Jurkat, Clone E6-1 (cell line): ENCODE data around the gene C5.

Experiments
- DNase-seq: peaks from one replicate; pipeline ENCODE4 v3.0.0-alpha.2; 2011; ENCODE audit warnings: low read depth, low spot score
- H3K4me3 ChIP-seq: 2 replicates; pipeline ENCODE4 v1.5.1; 2011; ENCODE audit warnings: mild to moderate bottlenecking, low read length, control low read depth, moderate library complexity

C5 gene

GRCh38 chr9:120932086-120932823 lies 117.8 kb downstream of the C5 start:
- DNase-seq, result no peak
- H3K4me3 ChIP-seq, result no peak overlapping the region

- H3K4me3 ChIP-seq, result no peak overlapping the region
Measured at GRCh38 chr9:120931231-120932085, 118.6 kb downstream of the C5 start.

GRCh38 chr9:120929229-120929791 lies 120.8 kb downstream of the C5 start:
- peak overlapping the region; percentile 58 for H3K4me3 ChIP-seq

More at GRCh38 chr9:120931231-120932085, 118.6 kb downstream of the C5 start:
- DNase-seq, result peak; percentile 80

GRCh38 chr9:120928483-120929228 lies 121.4 kb downstream of the C5 start:
- H3K4me3 ChIP-seq, result peak overlapping the region; percentile 58
- DNase-seq, result no peak

More at GRCh38 chr9:120929229-120929791, 120.8 kb downstream of the C5 start:
- DNase-seq, result no peak

- H3K4me3 ChIP-seq, result no peak overlapping the region
- DNase-seq, result no peak
Measured at GRCh38 chr9:120928015-120928482, 122.0 kb downstream of the C5 start.

GRCh38 chr9:120927269-120928014 lies 122.6 kb downstream of the C5 start:
- H3K4me3 ChIP-seq, result no peak overlapping the region

GRCh38 chr9:120926397-120926928 lies 123.6 kb downstream of the C5 start, which contains the start of gene TRAF1:
TSS of gene TRAF1 (minus strand) at chr9:120926796. CDS start at chr9:120926075, 721 bp downstream.
- no peak within 1 kb of the TSS for H3K4me3 ChIP-seq
- DNase-seq, result peak; percentile 48

More at GRCh38 chr9:120927269-120928014, 122.6 kb downstream of the C5 start:
- no peak for DNase-seq

- no peak for DNase-seq
- H3K4me3 ChIP-seq, result no peak overlapping the region
Measured at GRCh38 chr9:120925535-120926396, 124.3 kb downstream of the C5 start.

- DNase-seq, result no peak
- H3K4me3 ChIP-seq, result no peak overlapping the region
Measured at GRCh38 chr9:120924698-120925534, 125.2 kb downstream of the C5 start.

GRCh38 chr9:120923620-120924328 lies 126.3 kb downstream of the C5 start:
- no peak overlapping the region for H3K4me3 ChIP-seq
- DNase-seq, result no peak

- no peak for DNase-seq
Measured at GRCh38 chr9:120922404-120923195, 127.5 kb downstream of the C5 start.

GRCh38 chr9:120921661-120922181 lies 128.4 kb downstream of the C5 start:
- no peak overlapping the region for H3K4me3 ChIP-seq
- no peak for DNase-seq

More at GRCh38 chr9:120922404-120923195, 127.5 kb downstream of the C5 start:
- no peak overlapping the region for H3K4me3 ChIP-seq

- H3K4me3 ChIP-seq, result no peak overlapping the region
- DNase-seq, result no peak
Measured at GRCh38 chr9:120920806-120921178, 129.3 kb downstream of the C5 start.

- no peak overlapping the region for H3K4me3 ChIP-seq
- no peak for DNase-seq
Measured at GRCh38 chr9:120919843-120920805, 130.0 kb downstream of the C5 start.
